Measurements from ENCODE around the gene PRPH.
"Not testable (repeated sequence)": the region's sequence is repeated elsewhere in the genome, so short reads cannot be mapped to it uniquely, and the experiment has no call there.

Gene PRPH

DNA sequence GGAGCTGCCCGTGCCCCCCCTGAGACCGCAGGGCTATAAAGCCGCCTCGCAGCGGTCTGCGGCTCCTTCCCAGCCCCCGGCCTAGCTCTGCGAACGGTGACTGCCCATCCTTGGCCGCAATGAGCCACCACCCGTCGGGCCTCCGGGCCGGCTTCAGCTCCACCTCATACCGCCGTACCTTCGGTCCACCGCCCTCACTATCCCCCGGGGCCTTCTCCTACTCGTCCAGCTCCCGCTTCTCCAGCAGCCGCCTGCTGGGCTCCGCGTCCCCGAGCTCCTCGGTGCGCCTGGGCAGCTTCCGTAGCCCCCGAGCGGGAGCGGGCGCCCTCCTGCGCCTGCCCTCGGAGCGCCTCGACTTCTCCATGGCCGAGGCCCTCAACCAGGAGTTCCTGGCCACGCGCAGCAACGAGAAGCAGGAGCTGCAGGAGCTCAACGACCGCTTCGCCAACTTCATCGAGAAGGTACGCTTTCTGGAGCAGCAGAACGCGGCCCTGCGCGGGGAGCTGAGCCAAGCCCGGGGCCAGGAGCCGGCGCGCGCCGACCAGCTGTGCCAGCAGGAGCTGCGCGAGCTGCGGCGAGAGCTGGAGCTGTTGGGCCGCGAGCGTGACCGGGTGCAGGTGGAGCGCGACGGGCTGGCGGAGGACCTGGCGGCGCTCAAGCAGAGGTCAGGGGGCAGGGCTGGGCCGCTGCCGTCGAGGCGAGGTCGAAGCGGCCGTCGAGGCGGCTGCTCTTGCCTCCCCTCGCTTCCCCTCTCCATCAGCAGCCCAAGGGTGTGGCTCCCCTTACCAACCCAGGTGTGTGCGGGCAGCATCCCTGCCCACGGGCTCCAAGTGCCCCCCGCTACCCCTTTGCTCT lies at the start of gene PRPH:
Gene PRPH, plus strand, starts transcription at position 66 of the 855 bp plus-strand sequence. Its CDS starts 54 bp downstream, at position 120.
- DNase-seq = no peak

DNA sequence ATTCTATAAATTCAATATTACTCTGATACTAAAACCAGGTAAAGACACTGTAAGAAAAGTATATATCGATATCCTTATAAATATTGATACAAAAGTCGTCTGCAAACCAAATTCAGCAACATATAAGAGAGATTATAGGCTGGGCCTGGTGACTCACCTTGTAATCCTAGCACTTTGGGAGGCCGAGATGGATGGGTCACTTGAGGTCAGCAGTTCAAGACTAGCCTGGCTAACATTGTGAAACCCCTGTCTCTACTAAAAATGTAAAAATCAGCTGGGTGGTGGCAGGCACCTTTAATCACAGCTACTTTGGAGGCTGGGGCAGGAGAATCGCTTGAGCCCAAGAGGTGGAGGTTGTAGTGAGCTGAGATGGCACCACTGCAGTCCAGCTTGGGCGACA lies 43.6 kb upstream of the PRPH start:
- no peak for DNase-seq

DNA sequence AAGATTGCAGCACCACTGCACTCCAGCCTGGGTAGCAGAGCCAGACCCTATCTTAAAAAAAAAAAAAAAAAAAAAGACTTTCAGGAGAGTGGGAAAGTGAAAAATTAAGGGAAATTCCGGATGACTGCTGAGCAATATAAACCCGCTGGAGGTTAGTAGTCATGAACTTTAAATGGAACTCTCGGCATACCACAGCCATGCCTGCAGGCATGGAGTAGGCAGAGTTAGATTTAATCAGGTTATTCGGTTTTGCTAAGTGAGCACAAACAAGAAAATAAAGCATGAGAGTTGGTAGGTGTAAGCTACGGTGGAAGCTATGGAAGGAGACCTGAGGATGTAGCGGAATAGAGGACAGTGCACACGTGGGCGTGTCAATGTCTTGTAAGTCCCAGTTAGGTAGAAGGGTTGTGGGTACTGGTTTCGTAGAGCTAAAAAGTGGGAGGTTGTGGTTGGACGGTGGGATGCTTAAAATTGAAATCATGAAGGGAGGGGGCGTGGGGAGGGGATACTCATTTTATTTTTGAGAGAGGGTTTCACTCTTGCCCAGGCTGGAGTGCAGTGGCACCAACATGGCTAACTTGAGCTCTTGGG lies 41.8 kb upstream of the PRPH start:
- DNase-seq = no peak

DNA sequence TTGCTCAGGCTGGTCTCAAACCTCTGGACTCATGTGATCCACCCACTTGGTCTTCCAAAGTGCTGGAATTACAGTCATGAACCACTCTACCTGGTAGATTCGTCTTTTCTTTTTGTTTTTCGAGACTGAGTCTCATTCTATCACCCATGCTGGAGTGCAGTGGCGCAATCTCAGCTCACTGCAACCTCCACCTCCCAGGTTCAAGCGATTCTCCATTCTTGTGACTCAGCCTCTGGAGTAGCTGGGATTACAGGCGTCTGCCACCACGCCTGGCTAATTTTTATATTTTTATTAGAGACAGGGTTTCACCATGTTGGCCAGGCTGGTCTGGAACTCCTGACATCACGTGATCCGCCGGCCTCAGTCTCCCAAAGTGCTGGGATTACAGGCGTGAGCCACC lies 39.5 kb upstream of the PRPH start:
- DNase-seq = not testable (repeated sequence)

DNA sequence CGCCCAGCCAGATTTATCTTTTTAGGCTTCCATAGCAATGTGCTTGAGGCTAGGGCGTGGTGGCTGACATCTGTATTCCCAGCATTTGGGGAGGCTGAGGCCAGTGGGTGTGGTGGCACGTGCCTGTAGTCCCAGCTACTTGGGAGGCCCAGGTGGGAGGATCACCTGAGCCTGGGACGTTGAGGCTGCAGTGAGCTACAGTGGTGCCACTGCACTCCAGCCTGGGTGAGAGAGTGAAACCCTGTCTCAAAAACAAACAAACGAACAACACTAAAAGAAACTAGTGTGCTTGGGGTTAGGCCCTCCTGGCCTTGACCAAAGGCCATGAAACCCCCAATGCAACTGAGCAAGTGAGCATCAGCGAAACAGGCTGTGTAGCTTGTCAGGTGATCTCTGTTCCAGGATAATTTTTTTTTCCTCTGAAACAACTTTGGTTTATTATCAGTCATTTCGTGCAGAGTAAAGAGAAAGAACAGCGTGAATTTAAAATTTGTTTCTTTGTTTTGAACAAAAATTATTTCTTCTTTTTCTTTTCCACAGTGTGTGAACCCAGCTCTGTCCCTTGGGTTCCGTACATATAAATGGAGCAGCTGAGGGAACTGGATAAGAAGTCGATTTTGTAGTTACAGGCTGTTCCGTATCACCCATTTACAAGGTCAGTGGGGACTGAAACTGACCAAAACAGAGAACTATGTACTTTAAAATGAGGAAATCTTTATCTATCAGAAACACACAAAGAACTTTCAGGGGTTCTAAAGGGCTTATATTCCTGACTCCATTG lies 38.9 kb upstream of the PRPH start:
- no peak for DNase-seq

DNA sequence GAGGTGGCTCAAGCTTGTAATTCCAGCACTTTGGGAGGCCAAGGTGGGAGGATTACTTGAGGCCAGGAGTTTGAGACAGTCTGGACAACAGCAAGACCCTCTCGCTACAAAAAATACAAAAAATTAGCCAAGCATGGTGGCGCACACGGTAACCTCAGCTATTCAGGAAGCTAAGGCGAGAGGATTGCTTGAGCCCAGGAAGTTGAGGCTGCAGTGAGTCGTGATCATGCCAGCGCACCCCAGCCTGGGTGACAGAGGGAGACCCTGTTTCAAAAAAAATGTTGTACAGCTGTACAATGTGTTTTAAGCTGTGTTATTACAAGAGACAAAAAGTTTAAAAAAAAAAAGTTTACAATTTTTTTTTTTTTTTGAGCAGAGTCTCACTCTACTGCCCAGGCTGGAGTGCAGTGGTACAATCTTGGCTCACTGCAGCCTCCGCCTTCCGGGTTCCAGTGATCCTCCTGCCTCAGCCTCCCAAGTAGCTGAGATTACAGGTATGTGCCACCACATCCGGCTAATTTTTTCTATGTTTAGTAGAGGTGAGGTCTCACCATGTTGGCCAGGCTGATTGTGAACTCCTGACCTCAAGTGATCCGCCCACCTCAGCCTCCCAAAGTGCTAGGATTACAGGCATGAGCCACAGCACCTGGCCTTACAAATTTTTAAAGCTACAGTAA lies 37.3 kb upstream of the PRPH start:
- not testable (repeated sequence) for DNase-seq

DNA sequence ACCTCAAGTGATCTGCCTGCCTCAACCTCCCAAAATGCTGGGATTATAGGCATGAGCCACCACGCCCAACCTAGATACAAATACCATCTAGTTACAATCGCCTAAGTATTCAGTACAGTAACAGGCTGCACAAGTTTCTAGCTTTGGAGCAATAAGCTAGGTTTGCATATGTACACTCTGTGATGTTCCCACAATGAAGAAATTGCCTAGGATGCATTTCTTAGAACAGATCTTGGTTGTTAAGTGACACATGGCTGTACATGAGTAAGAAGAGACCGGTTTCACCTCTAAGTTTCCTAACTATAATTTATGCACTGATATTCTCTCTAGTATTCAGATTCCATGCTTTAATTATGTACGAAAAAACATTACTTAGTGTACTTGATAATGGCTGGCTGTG lies 35.5 kb upstream of the PRPH start:
- DNase-seq = no peak

DNA sequence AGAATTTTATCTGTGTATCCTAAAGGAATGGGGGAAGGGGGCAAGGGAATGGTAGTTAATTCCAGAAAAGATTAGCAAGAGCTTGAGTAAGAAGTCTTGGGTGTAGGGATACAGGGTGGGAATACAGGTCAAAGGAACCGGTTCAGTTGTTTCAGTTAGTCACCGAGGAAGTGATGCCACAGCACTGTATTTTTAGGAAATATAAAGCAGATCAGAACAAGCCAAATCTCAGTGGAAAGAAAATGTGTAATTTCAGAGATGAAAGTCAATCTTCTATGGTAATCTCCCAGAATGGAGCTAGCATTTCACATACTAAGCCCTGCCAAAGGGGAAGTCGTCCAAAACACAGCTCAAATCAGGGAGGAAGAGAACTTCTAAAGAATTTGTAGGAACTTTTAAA lies 34.8 kb upstream of the PRPH start:
- no peak for DNase-seq

DNA sequence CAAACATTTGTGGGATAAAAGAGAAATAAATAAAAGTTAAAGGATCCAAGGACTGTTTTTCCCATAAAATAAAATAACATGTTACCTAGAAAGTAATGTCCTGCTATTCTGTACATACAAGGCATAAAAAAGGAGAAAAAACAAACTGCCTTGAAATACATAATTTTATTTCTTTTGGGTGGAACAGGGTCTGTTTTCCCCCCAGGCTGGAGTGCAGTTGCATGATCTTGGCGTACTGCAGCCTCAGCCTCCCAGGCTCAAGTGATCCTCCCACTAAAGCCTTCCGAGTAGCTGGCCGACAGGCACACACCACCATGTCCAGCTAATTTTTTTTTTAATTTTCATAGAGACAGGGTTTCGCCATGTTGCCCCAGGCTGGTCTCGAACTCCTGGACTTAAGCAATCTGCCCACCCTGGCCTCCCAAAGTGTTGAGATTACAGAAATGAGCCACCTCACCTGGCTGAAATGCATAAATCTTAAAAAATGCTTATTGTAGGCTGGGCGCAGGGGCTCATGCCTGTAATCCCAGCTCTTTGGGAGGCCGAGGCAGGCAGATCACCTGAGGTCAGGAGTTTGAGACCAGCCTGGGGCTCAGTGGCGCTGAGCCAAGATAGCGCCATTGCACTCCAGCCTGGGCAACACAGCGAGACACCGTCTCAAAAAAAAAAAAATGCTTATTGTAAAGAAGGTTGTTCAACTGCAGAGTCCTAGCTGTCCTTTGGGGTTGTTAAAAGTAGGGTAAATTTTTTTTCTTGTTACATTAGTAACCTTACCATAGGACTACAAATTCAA lies 34.2 kb upstream of the PRPH start:
- no peak for DNase-seq

DNA sequence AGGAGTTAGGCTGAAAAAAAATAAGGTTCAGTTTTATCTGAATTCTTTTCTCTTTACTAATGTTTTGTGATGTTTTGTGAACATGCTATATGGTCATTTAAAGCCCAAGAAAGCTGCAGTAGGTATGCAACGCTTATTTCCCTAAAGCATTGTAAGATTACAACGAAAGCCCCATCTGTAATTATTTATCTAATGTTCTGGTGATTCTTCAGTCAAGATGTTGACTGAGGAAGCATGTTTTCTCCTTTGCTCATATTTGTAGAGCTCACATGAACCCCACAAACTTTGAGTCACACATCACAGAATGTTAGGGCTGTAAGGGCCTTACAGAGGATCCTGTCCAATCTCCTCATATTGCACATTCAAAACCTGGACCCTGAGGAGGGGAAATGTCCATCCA lies 33.2 kb upstream of the PRPH start:
- no peak for DNase-seq

DNA sequence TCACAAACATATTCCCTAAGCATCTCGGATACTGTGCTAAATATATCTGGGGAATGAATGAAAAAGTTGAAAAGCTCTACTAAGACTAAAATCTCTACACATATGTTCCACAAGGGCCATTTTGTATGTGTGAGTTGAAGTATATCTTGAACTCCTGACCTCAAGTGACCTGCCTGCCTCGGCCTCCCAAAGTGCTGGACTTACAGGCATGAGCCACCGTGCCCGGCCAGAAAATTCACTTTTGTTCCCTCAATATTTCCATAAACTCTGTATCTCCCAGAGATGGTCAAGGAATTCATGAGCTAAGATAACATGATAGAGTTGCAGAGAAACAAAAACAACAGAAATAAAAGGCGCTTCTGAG lies 31.6 kb upstream of the PRPH start:
- no peak for DNase-seq

DNA sequence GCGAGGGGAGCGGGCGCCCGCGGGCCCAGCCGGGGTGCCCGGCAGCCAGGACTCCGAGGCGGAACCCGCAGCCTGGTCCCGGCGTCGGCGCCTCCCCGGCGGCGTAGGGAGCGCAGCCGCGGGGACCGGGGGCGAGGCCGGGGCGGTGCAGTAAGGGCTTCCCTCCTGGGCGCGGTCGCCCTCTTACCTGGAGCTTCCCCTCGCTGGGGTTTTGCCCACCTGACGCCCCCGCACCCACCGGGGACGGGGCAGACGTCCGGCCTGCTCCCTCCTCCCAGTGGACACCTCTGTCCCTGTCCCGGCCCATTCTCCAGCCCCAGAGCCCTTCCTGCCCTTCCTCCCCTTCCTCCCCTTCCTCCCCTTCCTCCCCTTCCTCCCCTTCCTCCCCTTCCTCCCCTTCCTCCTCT lies 30.5 kb upstream of the PRPH start:
- DNase-seq = peak; percentile 32

DNA sequence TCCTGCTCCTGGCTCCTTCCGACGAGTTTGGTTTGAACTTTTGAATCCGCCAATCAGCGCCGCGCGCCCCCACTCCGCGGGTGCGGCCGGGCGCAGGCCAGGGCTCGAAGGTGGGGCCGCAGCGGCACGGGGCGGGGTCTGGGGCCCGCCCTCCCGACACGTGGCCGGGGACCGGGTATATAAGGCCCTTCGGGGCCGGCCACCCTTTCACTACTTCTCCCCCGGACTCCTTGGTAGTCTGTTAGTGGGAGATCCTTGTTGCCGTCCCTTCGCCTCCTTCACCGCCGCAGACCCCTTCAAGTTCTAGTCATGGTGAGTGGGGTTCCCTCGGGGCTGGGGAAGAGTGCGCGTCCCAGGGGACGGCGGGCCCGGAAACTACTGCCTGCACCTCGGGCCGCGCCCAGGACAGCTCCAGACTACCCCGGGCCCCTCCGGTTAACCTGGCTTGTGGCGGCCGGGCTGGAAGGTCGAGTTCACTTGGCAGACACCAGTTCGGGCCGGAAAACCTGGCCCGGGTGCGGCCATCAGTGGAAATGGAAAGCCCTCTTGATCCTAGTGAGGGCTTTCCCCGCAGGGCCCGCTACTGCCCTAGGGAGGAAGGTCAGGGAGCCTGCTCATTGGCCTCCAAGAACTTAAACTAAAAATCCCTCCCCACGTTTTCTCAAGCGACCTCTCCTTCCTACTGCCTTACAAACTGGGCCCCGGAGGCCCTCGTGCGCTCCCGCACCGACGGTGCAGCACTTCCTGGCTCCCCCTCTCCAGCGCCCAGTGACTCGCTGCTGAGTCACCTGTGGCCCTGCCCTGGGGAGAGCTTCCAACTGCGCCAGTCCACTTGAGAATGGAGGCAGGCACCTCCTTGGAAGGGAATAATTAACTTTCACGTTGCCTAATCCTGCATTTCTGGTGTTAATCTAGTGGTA lies 29.8 kb upstream of the PRPH start, which contains the start of gene TUBA1C:
Gene TUBA1C, plus strand, starts transcription at position 210 of the 920 bp plus-strand sequence. Its CDS starts 100 bp downstream, at position 310.
- peak; percentile 82 for DNase-seq

DNA sequence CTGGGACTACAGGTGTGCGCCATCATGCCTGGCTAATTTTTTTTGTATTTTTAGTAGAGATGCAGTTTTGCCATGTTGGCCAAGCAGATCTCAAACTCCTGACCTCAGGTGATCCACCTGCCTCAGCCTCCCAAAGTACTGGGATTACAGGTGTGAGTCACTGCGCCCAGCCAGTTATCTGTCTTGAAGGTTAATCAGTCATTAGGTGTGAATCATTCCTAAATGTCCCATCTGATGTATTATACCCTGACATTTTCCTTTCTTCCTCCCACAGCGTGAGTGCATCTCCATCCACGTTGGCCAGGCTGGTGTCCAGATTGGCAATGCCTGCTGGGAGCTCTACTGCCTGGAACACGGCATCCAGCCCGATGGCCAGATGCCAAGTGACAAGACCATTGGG lies 25.8 kb upstream of the PRPH start:
- not testable (repeated sequence) for DNase-seq

DNA sequence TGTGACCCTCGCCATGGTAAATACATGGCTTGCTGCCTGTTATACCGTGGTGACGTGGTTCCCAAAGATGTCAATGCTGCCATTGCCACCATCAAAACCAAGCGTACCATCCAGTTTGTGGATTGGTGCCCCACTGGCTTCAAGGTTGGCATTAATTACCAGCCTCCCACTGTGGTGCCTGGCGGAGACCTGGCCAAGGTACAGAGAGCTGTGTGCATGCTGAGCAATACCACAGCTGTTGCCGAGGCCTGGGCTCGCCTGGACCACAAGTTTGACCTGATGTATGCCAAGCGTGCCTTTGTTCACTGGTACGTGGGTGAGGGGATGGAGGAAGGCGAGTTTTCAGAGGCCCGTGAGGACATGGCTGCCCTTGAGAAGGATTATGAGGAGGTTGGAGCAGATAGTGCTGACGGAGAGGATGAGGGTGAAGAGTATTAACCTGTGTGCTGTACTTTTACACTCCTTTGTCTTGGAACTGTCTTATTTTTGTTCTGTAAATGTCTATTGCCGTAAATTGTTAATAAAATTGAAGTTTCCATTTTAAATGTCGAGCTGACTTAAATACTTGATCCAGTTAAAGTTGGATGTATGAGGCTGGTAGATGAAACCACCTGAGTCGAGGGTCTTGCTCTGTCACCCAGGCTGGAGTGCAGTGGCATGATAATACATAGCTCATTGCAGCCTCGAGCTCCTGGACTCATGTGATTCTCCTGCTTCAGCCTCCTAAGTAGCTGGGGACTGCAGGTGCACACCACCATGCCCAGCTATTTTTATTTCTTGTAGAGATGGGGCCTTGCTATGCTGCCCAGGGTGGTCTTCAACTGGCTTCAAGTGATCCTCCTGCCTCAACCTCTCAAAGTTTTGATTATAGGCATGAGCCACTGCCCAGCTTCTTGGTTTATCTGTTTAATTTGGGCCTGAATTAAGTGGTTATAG lies 21.9 kb upstream of the PRPH start:
- DNase-seq = no peak

DNA sequence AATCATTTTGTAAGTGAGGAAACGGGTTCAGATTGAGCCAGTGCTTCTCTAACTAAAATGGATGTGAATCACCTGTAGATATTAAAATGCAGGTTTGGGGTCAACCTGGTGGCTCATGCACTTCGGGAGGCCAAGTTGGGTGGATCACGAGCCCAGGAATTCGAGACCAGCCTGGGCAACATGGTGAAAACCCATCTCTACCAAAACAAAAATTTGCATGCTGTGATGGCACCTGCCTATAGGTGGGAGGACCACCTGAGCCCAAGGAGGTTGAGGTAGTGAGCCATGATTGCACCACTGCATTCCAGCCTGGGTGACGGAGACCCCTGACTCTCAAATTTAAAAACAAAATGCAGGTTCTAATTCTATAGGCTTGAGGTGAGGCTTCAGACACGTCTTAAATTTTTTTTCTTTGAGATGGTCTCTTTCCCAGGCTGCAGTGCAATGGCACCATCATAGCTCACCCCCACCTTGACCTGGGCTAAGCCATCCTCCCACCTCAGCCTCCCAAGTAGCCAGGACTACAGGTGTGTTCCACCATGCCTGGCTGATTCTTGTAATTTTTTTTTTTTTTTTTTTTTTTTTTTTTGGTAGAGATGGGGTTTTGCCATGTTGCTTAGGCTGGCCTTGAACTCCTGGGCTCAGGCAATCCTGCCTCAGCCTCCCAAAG lies 21.1 kb upstream of the PRPH start:
- no peak for DNase-seq

DNA sequence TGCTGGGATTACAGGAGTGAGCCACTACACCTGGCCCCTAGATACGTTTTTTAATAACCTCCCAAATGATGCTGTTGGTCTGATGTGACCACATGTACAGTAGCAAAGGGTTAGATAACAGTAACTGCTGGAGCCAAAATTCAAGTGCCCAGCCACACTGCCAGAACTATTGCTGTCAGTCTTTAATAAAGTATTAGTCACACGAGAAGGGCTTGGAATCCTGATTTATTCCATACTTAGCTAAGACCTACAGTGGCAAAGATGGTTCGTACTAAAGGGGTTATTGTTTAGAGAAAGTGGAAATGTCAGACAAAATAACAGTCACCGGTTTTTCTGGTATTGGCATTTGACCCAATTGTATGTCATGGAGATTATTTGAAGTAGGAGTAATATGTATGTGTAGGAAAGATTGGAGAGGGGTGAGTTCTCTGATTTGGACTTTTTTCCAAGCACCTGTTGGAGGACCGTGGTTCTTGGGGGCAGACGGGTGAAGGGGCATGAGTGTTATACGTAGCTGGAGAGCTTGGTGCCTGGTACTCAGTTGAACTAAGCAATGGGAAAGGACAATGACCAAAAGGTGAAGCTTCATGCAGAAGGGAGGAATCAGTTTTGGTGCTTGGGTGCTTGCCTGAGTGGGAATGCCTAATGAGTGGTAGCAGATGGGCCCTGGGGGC lies 20.4 kb upstream of the PRPH start:
- DNase-seq = no peak

All from activated effector memory CD4-positive, alpha-beta T cell treated with Interleukin-2 at 50 U/mL for 16 hours (primary cell).